Lower leg skin (tissue), 4 donors: ENCODE measurements around the gene OR11A1. TPM values are rescaled to one million over a fixed set of nuclear protein-coding genes. Genes with fewer than 3 reads are reported as not detected.

Experiments used
- DNase-seq, 2 donors: peaks; one replicate each; pipeline ENCODE4 v3.0.0-alpha.2; 2019; ENCODE audit warnings: low spot score in 2 of 2
- H3K4me3 ChIP-seq: fragments of 200-600 bp; sonication (generic); 2 replicates; pipeline ENCODE4 v1.5.1; 2017; ENCODE audit warnings: mild to moderate bottlenecking, low read depth; ENCODE audit not compliant: poor library complexity, severe bottlenecking
- CTCF ChIP-seq, 3 donors: fragments of 450-650 bp; IDR thresholded peaks; one replicate each; pipeline ENCODE4 v1.5.1; 2016; ENCODE audit warnings: antibody characterized with exemption in 3 of 3, mild to moderate bottlenecking in 3 of 3, moderate library complexity in 2 of 3
- POLR2A ChIP-seq, 2 donors: fragments of 450-650 bp; IDR thresholded peaks; one replicate each; pipeline ENCODE4 v1.6.1; 2016 to 2017; ENCODE audit warnings: antibody characterized with exemption in 2 of 2, mild to moderate bottlenecking in 1 of 2, moderate library complexity in 1 of 2
- WGBS, 2 donors: methylation state at CpG; one replicate each; pipeline ENCODE4 v1.1.5; 2018; 5-methylcytosine and 5-hydroxymethylcytosine counted together
- intact Hi-C: fragments of 100-400 bp; cut with DNase I; formaldehyde crosslinking; loops from one replicate; pipeline ENCODE4 v1.15.0; 2023; ENCODE audit warnings: low total_unique reads
- total RNA-seq, 4 donors: library from RNA; depleted of rRNA; stranded (reverse); fragments of >200 nt; gene quantifications; one replicate each; pipeline ENCODE4 v1.1.0, GENCODE V29; 2016

The OR11A1 gene
- total RNA-seq, 4 donors from 2014 or later: not detected

GRCh38 chr6:29388533-29388932 lies 68.3 kb downstream of the OR11A1 start:
- no peak for TF ChIP-seq POLR2A (IDR thresholded peaks at IDR 0.05)
- no peak for TF ChIP-seq CTCF (IDR thresholded peaks at IDR 0.05)
- intact Hi-C loops: no loop called here
- 65 to 76% methylated on average over 4 of the region's 4 CpGs for WGBS, 2 donors
- no peak overlapping the region for H3K4me3 ChIP-seq
- DNase-seq: no peak

- H3K4me3 ChIP-seq: no peak overlapping the region
- TF ChIP-seq POLR2A (IDR thresholded peaks at IDR 0.05) (no peak), CTCF (IDR thresholded peaks at IDR 0.05) (no peak)
- intact Hi-C loops: no loop called here
- DNase-seq: no peak
Measured at GRCh38 chr6:29376003-29376402, 80.9 kb downstream of the OR11A1 start.

Other genes with a start within 250 kb of the OR11A1 start
- not detected for gene OR14J1, start 155.4 kb downstream of the OR11A1 start, total RNA-seq
- gene OR5V1, start 88.2 kb downstream of the OR11A1 start, total RNA-seq: not detected
- gene OR12D3, start 81.8 kb downstream of the OR11A1 start, total RNA-seq: not detected
- gene OR12D2, start 61.4 kb downstream of the OR11A1 start, total RNA-seq: not detected
- not detected for gene OR12D1, start 42.1 kb downstream of the OR11A1 start, total RNA-seq
- not detected for gene OR10C1, start 17.8 kb downstream of the OR11A1 start, total RNA-seq
- gene OR2H1, start 84 bp upstream of the OR11A1 start, total RNA-seq: not detected
- gene MAS1L, start 30.9 kb upstream of the OR11A1 start, total RNA-seq: not detected
- under 1 TPM in 1 of 4 donors, not detected in 3; 0.36 TPM for gene UBD, start 102.7 kb upstream of the OR11A1 start, total RNA-seq
- not detected for gene OR2H2, start 128.1 kb upstream of the OR11A1 start, total RNA-seq
- gene GABBR1, start 176.1 kb upstream of the OR11A1 start, total RNA-seq: 10 to 100 TPM; 15.0 to 49.5 (median 20.6) TPM
- gene MOG, start 200.0 kb upstream of the OR11A1 start, total RNA-seq: not detected
- 1 to 10 TPM in 2 of 4 donors, under 1 TPM in 2; 0.15 to 4.8 (median 2.4) TPM for gene ZFP57, start 224.1 kb upstream of the OR11A1 start, total RNA-seq